Sigmoid colon (tissue), 4 donors: Measurements from ENCODE around the gene MIX23.

Source experiments
- CTCF ChIP-seq, 4 experiments: fragments of 450-650 bp in 3 of 4; fragments of 200-600 bp in 1 of 4; IDR thresholded peaks; one replicate each; pipeline ENCODE4 v1.5.1; 2016 to 2019; ENCODE audit warnings: antibody characterized with exemption in 4 of 4, mild to moderate bottlenecking in 3 of 4, moderate library complexity in 2 of 4
- EP300 ChIP-seq, 4 donors: sonication (generic); formaldehyde crosslinking; IDR thresholded peaks; one replicate each; pipeline ENCODE4 v1.6.1; 2017; ENCODE audit warnings: antibody characterized with exemption in 4 of 4
- POLR2A ChIP-seq, 2 donors: fragments of 450-650 bp; IDR thresholded peaks; one replicate each; pipeline ENCODE4 v1.6.1; 2016; ENCODE audit warnings: antibody characterized with exemption in 2 of 2, mild to moderate bottlenecking in 2 of 2, moderate library complexity in 2 of 2
- POLR2AphosphoS5 ChIP-seq, 4 donors: sonication (generic); formaldehyde crosslinking; IDR thresholded peaks; one replicate each; pipeline ENCODE4 v1.6.1; 2017; ENCODE audit warnings: antibody characterized with exemption in 4 of 4

- TF ChIP-seq CTCF (IDR thresholded peaks at IDR 0.05) (no peak), POLR2AphosphoS5 (IDR thresholded peaks at IDR 0.05) (no peak), EP300 (IDR thresholded peaks at IDR 0.05) (no peak), POLR2A (IDR thresholded peaks at IDR 0.05) (no peak)
Measured at GRCh38 chr3:122322095-122323075, 60.6 kb downstream of the MIX23 start.
